CD1c-positive myeloid dendritic cell (primary cell): ENCODE measurements around the gene UBA7.

Source experiments
- DNase-seq: peaks from one replicate; pipeline ENCODE4 v3.0.0-alpha.2; 2016; ENCODE audit errors: extremely low spot score

Gene UBA7

DNA sequence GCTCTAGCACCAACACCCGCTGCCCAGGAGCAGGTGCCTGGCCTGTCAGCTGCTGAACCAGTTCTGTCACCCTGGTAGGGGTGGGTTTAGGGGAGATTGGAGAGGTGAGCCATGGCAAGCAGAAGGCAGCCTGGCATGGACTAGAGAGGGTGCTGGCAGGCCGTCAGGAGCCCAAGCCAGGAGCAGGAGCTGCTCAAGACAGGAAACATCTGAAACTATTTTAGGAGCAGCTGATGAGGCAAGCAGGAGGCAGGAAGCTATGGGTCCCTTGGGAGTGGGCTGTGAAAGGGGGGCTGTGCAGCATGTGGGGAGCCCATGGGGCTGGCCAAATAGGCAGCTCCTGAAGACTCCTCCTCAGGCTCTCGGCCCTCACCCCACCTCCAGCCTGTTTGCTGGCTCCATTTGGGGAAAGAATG is 8.4 kb downstream of the UBA7 start:
- DNase-seq, result no peak

DNA sequence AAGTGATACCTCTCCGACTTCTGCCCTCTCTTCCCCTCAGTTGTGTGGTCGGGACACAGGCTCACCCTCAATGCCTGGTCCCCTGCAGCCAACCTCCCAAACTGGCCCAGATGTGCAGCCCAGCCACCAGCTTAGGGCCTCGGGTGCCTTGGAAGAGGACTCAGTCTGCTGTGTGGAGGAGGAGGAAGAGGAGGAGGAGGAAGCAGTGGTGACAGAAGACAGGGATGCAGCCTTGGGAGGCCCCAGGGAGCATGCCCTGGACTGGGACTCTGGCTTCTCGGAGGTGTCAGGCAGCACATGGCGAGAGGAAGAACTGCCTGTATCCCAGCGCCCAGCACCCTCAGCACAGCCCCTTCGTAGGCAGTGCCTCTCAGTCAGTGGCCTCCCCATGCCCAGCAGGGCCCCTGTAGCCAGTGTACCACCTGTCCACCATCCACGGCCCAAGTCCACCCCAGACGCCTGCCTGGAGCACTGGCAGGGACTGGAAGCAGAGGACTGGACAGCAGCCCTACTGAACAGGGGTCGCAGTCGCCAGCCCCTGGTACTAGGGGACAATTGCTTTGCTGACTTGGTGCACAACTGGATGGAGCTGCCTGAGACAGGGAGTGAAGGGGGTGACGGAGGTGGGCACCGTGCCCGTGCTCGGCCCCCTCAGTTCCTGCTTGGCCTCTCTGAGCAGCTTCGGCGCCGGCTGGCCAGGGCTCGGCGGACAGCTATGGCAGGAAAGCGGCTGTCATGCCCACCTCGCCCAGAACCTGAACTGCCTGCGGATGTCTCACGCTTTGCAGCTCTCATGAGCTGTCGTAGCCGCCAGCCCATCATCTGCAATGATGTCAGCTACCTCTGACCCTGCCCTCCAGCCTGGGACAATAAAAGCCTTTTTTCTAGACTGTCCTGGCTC is 9.4 kb downstream of the UBA7 start:
- no peak for DNase-seq

DNA sequence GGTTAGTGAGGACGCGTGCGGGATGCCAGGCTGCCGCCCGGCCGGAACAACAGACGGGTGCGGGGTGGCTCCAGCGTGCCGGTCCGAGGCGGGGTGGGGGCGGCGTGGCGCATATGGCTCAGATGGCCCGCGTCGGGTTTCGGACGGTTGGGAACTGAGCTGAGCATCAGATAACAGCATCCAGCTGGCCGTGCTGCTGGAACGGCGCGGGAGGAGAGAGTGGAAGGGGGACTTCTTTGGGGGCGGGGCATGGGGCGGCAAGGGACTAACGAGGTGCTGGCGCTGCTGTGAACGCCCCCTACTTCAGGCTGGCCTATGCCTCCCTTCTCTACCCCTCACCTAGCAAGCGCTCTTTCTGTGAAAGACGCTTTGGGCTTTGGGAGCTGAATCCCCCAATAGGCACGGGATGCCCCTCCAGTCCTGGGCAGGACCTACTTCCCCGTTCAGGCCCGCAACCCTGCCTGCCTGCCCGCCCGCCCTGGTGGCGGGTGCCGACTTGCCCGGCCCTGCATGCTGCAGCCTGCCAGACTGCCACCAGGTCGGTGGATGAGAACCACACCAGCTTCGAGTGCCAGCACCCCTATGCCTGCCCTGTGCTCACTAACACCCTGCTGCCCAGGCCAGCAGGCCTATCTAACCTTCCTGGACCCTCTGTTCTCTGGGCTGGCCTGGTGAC is 10.2 kb downstream of the UBA7 start:
- DNase-seq, result peak; percentile 36

DNA sequence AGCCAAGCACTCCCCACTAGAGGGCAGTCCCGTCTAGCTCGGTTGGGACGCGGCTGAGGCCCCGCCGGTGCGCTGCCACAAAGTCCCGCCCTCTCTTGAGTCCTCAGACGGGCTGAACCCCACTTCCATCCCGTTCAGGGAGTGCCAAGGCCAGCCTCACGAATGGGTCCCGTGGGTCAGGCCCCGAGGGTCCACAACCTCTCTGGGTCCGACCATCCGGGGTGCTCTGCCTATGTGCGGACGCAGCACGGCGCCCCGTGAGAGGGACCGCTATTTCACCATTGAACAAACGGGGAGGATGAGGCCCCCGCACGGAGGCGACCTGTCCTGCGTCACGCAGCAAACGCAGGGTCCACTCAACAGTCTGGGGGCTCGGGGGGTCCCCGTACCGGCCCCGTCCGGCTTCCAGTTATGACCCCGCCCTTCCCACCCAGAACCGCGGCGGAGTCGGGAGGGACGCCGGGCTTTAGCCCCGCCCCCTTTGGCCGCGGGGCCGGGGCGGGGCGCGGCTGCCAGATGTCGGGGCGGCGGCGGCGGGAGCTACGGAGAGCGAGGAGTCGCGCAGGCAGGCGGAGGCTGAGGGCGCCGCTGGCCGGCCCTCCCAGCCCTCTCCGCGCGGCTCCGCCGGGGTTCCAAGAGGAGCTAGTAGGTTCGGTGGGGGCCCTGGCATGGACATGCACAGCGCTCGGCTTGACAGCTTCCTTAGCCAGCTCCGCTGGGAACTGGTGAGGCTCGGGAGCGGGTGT is 10.9 kb downstream of the UBA7 start, which contains the start of gene INKA1:
Gene INKA1 (plus strand): TSS at position 543 of the 746 bp plus-strand sequence. CDS start 132 bp downstream, at position 675.
- peak; percentile 92 for DNase-seq

DNA sequence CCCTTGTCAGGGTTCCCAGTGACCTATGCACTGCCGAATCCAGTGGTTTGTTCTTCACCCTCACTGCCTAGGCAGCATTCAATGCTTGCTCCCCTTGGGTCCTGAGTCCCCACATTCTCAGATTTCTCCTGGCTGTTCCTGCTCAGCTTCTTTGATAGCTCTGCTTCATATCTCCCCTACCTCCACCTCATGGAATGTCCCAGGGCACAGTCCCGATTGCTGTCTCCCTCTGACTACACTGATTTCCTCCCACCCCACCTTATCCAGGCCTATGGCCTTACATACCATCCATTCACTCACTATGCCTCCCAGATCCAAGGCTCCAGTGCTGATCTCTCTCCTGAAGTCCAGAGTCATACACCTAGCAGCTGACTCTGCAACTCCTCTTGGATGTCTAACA is 12.6 kb downstream of the UBA7 start:
- no peak for DNase-seq

DNA sequence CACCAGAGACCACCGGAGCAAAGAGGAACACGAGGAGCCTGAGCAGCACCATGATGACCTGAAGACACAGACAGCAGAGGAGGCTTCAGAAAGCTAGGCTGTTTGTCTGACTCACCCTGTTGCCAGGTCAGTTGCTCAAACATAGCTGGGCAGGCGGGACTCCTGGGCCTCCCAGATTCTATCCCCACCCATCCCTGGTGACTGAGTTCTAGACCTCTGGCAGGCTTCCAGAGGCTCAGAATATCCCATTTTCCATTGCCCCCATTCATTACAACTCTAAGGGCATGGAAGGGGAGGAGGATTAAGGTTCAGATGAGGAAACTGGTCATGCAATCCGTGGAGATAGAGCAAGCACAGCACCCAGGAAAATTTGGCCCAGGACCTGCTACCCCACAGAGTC is 14.0 kb downstream of the UBA7 start, which contains the start of gene CDHR4:
Gene CDHR4 (minus strand): TSS at position 113 of the 400 bp plus-strand sequence. CDS start 61 bp downstream, at position 52.
- DNase-seq, result no peak

DNA sequence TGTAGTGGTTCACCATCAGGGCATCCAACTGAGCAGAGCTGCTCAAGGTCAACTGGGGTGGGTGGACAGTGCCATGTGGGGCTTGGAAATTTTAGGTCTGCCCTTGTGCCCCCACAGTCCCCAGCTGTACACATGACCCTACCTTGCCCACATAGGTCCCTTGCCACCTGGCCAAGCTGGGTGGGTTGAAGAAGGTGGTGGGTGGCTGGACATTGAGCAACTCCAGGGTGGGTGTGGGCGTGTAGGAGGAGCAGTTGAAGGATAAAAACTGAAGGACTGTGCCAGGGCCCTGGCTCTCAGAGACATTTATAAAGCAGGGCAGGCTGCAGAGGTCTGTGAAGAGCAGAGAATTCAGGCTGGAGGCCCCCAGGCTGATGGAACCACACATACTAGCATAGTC is 14.6 kb downstream of the UBA7 start:
- DNase-seq, result no peak

DNA sequence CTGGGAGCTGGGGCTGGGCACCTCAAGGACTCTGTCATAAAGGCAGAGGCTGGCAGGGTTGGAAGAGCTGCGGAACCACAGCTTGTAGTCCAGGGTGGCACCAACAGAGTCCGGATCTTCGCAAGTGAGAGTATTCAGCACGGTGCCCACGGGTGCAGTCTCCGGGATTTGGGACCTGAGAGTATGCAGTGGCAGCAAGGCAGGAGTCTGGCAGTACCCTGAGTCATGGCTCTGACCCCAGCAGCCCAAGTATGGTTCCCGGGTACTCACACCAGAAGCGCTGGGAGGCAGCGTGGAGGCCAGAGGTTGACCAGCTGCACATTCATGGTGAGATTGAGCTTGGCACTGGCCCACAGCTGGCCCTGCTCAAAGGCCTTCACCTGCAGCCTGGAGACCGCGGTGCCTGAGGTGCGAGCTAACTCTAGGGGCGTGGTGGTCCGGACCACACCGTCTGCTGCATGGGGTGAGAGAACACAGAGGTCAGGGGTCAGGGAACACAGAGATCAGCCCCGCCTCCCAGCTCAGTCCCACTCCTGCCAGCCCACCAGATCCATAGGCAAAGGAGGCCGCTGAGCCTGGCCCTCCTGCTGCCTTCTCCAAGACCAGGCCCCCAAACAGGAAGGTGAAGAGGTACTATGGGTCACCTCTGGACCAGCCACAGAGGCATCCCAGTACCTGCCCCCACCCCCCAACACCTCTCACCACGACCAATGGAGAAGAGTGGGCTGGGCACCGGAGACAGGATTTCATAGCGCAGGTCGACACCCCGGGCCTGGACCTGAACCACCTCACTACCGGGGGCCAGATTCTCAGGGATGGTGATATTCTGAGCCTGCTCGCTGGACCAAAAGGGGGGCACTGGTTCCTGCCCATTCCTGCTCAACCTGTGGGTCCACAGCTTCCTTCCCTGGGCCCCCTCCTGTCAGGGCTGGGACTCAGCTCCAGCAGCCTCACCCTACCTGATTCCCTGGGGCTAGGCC is 18.5 kb downstream of the UBA7 start:
- no peak for DNase-seq

DNA sequence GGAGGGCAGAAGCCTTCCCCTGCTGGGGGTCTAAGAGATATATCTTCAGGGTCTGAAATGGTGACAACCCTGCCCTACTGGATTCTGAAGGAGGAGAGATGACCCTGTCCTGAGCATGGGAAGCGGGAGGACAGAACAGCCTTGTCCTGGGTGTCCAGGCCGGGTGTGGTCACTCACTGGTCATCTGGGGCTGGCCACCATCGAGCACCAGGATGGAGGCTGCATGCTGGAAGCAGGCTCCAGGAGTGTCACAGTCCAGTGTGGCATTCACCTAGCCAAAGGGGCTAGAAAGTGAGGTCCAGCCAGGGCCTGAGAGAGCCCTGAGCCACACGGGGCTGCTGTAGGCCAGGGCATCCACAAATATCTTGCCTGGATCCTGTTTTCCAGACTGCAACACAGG is 19.3 kb downstream of the UBA7 start:
- no peak for DNase-seq

DNA sequence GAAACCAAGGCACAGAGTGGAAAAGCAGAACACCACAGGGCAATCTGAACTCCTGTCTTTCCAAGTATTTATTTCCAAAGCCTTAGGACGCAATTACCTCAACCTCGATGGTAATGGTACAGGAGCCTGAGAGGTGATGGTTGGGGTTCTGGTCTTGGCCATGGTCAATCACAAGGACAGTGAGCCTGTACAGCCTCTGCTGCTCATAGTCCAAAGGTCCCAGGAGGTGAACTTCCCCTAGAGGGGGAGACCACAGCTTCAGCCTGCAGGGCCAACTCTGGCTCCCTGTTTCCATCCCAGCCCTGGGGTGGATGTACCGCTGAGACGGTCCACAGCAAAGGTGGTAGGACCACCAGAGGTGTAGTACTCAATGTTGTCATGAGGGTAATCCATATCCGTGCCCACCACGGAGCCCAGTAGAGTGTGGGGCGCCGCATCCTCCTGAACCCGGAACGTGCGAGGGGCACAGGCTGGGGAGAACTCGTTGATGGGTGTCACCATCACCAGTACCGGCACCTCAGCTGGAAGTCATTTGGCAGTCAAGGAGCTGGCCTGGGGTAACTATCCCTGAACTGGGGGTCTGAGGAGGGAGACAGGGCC is 20.2 kb downstream of the UBA7 start:
- no peak for DNase-seq

DNA sequence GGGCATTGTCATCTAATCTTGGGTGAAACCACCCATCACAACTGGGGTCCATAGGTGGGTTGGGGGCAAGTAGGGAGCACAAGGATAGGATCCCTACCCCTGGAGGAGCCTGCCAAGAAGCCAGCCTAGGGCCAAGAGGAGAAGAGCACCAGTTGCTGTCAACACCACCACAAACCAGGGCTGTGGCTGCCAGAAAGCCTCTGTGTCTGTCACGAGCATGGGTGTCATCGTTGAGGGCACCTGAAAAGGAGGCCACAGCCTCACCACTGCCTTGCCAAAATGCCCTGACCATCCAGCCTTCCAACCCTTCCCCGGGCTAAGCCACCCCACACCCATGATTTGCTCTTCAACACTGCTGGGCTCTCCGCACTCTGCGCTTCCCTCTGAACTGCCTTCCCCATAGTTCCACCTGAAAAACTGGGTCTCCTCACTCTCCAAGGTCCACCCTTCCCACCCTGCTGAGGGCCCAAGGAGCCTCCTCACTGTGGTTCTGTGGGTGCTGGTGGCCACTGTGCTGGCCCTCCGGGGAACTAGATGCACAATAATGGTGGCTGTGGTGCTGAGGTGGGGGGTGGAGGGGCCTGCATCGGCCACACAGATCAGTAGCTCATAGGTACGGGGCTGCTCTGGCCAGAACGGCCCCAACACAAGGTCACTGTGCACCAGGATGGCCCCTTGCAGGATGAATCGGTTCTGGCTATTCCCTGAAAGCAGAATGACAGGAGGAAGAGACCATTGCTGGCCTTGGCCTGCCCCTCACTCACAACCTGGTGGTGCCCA is 21.2 kb downstream of the UBA7 start:
- no peak for DNase-seq

DNA sequence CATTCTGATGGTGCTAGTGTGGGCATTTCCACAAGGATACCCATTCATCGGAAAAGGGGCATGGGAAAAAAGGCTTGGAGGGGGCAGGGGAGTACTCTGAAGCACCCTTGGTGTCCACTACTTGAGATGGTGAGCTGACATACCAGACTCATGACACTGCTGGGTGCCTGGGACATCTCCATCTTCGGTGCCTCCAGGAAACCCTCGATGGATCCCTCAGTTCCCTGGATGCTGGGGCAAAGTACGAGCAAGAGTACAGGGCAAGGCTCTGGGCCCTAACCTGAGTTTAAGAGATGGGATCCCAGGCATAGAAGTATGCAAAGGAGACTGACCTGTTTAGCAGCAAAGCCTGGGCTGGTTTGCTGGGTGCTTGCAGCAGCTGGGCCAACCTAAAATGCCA is 22.2 kb downstream of the UBA7 start:
- DNase-seq, result no peak

DNA sequence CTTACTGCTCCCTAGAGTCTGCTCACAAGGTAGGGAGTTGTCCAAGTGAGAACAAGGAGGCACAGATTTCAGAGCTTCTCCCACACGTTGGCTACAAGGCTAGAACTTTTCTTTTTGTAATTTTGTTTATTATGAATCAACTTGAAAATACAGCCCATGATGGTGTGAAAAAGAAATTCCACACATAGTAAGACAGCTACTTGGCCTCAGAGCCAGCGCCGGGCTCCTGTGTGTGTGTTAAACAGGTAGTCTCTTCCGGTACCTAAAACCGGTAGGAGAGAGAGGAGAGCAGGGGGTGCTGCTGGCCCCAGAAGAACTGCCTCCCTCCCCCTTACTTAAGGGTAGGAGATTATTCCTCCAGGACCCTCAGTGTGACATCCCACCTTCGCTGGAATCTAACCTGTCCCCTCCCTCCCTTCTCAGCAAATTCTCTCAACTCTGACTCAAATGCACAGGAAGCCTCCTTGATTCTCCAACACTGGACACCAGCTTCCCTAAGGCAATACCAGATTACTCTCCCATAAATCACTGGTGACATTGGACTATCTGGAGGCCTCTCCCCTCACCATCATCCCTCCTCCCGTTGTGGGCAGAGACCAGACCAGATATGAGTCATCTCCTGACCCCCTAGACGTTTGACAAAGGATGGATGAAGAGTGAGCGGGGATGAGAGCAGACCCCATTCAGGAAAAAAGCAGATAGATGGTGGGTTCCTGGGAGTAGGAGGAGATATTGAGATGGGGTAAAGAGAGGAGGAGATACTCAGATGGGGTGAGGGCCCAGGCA is 22.9 kb downstream of the UBA7 start:
- no peak for DNase-seq

DNA sequence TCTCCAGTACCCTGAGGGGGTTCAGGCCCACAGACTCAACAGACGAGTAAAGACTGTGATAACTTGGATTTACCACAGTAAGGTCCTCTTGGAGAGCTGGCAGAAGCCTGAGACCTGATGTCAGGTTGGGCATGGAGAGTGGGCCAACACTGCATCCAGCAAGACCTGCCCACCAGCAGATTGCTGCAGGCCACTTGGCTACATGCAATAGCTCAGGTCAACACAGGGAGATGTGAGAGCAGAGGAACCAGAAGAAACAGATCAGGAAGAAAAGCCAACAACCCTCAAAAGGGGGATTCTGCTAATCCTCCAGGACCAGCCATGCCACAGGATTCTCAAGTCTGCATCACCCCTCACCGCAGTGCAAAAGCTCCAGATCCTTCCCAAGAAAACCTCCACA is 25.7 kb downstream of the UBA7 start:
- no peak for DNase-seq

DNA sequence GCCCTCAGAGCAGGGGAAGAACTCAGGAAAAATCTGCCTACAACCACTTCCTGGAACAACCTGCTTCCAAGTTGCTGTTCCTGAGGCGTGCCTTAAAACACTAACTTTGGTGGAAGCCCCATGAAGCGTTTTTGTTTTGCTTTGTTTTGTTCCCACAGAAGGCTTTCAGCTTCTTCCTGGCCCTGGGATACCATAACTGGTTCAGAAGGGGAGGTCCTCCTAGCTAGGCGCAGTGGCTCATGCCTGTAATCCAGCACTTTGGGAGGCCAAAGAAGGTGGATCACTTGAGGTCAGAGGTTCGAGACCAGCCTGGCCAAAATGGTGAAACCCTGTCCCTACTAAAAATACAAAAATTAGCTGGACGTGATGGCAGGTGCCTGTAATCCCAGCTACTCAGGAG is 26.2 kb downstream of the UBA7 start:
- DNase-seq, result no peak

DNA sequence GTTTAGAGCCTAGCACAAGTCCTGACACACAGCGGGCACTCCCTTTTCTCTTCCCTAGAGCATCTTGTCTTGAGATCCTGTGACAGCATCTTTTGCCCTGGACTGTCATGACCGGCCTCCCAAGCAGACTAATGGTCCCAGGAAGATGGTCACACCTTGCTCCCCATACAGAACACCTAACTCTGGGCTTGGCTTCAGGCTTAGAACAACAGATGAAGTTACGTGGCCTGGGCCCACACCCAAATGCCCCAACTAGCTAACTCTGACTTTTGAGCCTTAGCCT is 26.6 kb downstream of the UBA7 start:
- no peak for DNase-seq

DNA sequence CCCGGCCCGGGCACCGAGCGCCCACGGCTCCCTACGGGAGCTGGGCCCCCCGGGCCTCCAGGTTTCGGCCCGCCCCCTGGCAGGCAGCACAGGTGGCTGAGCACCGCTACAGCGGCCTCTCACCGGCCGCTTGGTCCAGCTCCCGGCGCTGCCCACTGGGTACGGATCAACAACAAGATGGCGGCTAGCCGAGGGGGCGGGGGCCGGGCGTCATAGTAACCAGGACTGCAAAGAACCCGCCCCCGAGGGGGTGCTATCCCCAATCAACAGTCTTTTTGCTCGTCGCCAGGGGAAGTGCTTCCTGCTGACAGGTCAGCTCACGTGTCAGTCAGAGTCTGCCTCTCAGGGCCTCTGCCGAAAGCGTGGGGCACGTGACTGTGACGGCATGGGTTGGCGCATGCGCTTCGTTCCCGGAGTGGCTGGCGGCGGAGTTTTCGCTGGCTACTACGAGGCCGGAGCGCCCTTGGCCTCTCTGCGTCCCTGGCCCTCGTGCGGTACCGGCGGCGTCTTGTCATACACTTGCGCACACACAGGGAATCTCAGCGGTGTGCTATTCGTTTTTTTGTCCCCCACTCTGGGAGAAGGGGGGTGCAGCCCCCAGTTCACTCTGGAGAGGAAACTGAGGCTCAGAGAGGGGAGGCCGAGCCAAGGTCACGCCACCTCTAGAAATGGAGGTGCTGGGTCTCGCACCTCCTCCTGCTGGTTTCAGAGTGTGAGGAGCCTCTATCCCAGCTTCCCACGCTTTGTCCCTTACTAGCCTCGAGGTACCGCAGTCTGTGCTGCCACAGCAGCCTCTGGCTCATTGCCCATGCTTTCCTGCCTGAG is 27.2 kb downstream of the UBA7 start, which contains the start of gene IP6K1:
Gene IP6K1 (minus strand): TSS at position 186 of the 825 bp plus-strand sequence. CDS start 38,502 bp downstream, outside the sequence.
- peak; percentile 100 for DNase-seq
